ENCODE results near the gene ZNF516.

ZNF516 gene

GRCh38 chr18:76460482-76460881 lies 34.6 kb downstream of the ZNF516 start:
- no peak for DNase-seq (ENCODE audit: low spot score)
- TF ChIP-seq, protein P1, sequence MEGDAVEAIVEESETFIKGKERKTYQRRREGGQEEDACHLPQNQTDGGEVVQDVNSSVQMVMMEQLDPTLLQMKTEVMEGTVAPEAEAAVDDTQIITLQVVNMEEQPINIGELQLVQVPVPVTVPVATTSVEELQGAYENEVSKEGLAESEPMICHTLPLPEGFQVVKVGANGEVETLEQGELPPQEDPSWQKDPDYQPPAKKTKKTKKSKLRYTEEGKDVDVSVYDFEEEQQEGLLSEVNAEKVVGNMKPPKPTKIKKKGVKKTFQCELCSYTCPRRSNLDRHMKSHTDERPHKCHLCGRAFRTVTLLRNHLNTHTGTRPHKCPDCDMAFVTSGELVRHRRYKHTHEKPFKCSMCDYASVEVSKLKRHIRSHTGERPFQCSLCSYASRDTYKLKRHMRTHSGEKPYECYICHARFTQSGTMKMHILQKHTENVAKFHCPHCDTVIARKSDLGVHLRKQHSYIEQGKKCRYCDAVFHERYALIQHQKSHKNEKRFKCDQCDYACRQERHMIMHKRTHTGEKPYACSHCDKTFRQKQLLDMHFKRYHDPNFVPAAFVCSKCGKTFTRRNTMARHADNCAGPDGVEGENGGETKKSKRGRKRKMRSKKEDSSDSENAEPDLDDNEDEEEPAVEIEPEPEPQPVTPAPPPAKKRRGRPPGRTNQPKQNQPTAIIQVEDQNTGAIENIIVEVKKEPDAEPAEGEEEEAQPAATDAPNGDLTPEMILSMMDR (IDR thresholded peaks at IDR 0.05; ENCODE audit: extremely low read depth, insufficient read depth, missing control alignments) = no peak
- in situ Hi-C loops (cut with MboI; ENCODE audit: low pct_unique_long_range_greater_than_20kb, low sequenced_read_pairs, unreplicated experiment) = no loop called here

DNA sequence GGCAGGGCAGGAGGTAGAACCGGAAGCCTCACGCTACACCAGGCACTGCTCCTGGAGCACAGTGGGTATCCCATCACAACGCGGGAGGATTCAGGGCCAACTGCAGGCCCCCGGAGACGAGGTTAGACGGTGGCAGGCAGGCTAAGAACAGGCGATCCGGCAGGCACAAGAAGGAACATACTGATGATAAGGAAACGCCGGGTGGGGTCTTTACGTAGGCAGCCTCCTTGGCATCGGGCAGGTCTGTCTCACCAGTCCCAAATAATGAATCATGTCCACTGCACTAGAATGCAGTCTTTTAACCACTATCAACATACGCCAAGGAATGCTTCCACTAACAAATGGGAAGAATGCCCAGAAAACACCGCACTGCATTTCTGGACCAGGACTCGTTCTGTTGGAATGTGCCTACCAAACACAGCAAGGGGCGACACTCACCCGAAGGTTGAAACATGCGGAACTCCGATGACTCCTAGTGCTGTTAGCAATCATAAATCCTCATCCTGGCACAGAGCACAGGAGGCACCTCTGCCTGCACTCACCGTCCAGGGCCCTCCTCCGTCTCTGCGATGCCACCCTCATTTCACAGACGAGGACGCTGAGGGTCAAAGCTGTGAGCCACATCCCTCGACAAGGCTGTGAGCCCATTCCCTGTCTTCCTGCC lies 35.2 kb downstream of the ZNF516 start:
- in situ Hi-C loops (cut with MboI; ENCODE audit: low pct_unique_long_range_greater_than_20kb, low sequenced_read_pairs, unreplicated experiment) = no loop called here
- TF ChIP-seq, protein P1 (IDR thresholded peaks at IDR 0.05; ENCODE audit: extremely low read depth, insufficient read depth, missing control alignments) = no peak
- no peak for DNase-seq (ENCODE audit: low spot score)

- in situ Hi-C loops (cut with MboI; ENCODE audit: low pct_unique_long_range_greater_than_20kb, low sequenced_read_pairs, unreplicated experiment) = no loop called here
- no peak for DNase-seq (ENCODE audit: low spot score)
- TF ChIP-seq, protein P1 (IDR thresholded peaks at IDR 0.05; ENCODE audit: extremely low read depth, insufficient read depth, missing control alignments) = no peak
These were observed 35.7 kb downstream of the ZNF516 start for GRCh38 chr18:76459312-76459686.

DNA sequence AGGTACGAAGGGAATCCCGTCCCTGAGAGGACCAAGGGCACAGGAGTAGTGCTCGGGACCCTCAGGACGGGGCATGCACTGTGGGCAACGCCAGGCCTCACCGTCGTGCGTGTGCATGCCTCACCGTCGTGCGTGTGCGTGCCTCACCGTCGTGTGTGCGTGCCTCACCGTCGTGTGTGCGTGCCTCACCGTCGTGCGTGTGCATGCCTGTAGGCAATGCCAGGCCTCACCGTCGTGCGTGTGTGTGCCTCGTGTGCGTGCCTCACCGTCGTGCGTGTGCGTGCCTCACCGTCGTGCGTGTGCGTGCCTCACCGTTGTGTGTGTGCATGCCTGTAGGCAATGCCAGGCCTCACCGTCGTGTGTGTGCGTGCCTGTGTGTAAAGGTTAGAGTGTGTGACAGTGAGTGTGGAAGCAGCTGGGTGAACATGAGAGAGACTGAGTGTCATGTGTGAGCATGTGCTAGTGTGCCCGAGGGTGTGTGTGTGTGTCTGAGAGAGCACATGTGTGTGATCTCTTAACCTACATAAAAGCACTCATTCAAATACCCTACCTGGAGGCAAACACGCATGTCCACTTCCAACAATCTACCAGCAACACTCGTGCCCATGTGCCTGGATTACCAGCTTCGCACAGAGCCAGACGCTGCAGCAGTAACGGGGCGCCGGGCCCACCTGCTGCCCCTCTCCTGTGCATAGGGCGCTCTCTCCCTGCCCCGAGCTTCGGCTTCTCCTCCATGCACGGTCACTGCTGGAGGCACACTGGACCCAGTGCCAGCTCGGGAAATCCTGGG lies 36.3 kb downstream of the ZNF516 start:
- TF ChIP-seq, protein P1 (IDR thresholded peaks at IDR 0.05; ENCODE audit: extremely low read depth, insufficient read depth, missing control alignments) = no peak
- in situ Hi-C loops (cut with MboI; ENCODE audit: low pct_unique_long_range_greater_than_20kb, low sequenced_read_pairs, unreplicated experiment) = no loop called here
- DNase-seq (ENCODE audit: low spot score) = no peak

DNA sequence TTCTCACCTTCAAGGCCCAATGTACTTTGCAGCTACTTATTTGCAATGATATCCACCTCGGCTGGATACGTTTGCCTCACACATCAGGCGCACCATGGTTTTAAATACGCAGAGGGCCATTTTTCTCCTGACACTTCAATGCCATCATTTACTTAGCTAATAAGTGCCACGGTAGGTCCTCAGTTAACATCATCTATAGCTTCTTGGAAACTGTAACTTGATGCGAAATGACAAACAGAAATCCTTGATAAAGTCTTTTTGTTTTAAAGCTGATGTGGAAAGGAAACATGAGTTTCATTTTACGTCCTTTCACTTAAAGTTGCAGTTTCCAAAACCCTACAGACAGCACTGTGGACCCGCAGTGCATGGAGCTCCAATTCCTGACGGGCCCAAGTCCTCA lies 37.1 kb downstream of the ZNF516 start:
- in situ Hi-C loops (cut with MboI; ENCODE audit: low pct_unique_long_range_greater_than_20kb, low sequenced_read_pairs, unreplicated experiment) = no loop called here
- TF ChIP-seq, protein P1 (IDR thresholded peaks at IDR 0.05; ENCODE audit: extremely low read depth, insufficient read depth, missing control alignments) = no peak
- DNase-seq (ENCODE audit: low spot score) = no peak

DNA sequence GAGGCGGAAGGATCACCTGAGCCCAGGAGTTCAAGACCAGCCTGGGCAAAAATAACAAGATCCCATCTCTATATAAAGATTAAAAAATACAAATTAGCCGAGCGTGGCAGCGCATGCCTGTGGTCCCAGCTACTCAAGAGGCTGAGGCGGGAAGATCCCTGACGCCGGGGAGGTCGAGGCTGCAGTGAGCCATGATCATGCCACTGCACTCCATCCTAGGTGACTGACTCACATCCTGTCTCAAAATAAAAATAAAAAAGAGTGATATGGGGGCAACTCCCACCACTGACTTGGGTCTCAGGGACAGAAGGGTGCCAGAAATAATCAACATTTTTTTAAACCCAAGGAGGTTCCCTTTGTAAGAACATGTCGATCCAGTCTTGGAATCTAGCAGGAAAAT lies 37.6 kb downstream of the ZNF516 start:
- TF ChIP-seq, protein P1 (IDR thresholded peaks at IDR 0.05; ENCODE audit: extremely low read depth, insufficient read depth, missing control alignments) = no peak
- DNase-seq (ENCODE audit: low spot score) = no peak
- in situ Hi-C loops (cut with MboI; ENCODE audit: low pct_unique_long_range_greater_than_20kb, low sequenced_read_pairs, unreplicated experiment) = no loop called here

Data from GM13977 (cell line).